Right lobe of liver (tissue), 6 donors: ENCODE data around the gene GNG11. TPM values are rescaled to one million over a fixed set of nuclear protein-coding genes. Genes with fewer than 3 reads are reported as not detected.
"Not testable (repeated sequence)": the region's sequence is repeated elsewhere in the genome, so short reads cannot be mapped to it uniquely, and the experiment has no call there.

Experiments
- ATAC-seq, 4 donors: fragments of 200-7000 bp; cut with Tn5 transposase; one replicate each; pipeline ENCODE4 v1.9.1; 2020; ENCODE audit warnings: mild to moderate bottlenecking in 4 of 4, moderate library complexity in 4 of 4
- DNase-seq, 3 donors: peaks; one replicate each; pipeline ENCODE4 v3.0.0-alpha.2; 2020
- H3K27ac ChIP-seq, 3 donors: fragments of 200-600 bp; one replicate each; pipeline ENCODE4 v1.8.0; 2022
- H3K27me3 ChIP-seq, 2 donors: fragments of 200-600 bp; one replicate each; pipeline ENCODE4 v1.8.0; 2022
- H3K36me3 ChIP-seq, 4 donors: fragments of 200-600 bp; sonication (generic) in 1 of 4; one replicate each; pipeline versions ENCODE4 v1.5.1 to v1.8.0; 2017 to 2022; ENCODE audit warnings: control low read depth in 1 of 4
- H3K4me1 ChIP-seq, 4 donors: fragments of 200-600 bp; sonication (generic) in 1 of 4; one replicate each; pipeline versions ENCODE4 v1.5.1 to v1.8.0; 2017 to 2022; ENCODE audit warnings: control low read depth in 1 of 4
- H3K4me3 ChIP-seq, 3 donors: fragments of 200-600 bp; one replicate each; pipeline ENCODE4 v1.8.0; 2022
- H3K9me3 ChIP-seq, 4 donors: fragments of 200-600 bp; sonication (generic) in 1 of 4; one replicate each; pipeline versions ENCODE4 v1.5.1 to v1.8.0; 2017 to 2022; ENCODE audit warnings: control low read depth in 1 of 4
- CTCF ChIP-seq, 4 donors: fragments of 200-600 bp in 3 of 4; fragments of 450-650 bp in 1 of 4; IDR thresholded peaks; one replicate each; pipeline versions ENCODE4 v1.5.1 to v1.8.0; 2016 to 2022; ENCODE audit warnings: antibody characterized with exemption in 4 of 4, mild to moderate bottlenecking in 2 of 4
- POLR2A ChIP-seq: fragments of 450-650 bp; IDR thresholded peaks from one replicate; pipeline ENCODE4 v1.6.1; 2017; ENCODE audit warnings: antibody characterized with exemption, mild to moderate bottlenecking
- WGBS: methylation state at CpG from one replicate; pipeline ENCODE4 v1.1.6; 2018; ENCODE audit warnings: low coverage, low lambda C conversion rate; ENCODE audit not compliant: insufficient coverage; ENCODE audit errors: missing lambda C conversion rate; 5-methylcytosine and 5-hydroxymethylcytosine counted together
- intact Hi-C, 2 donors: fragments of 100-400 bp; cut with DNase I; formaldehyde crosslinking; loops; one replicate each; pipeline versions ENCODE4 v1.11.2 to v1.14.1; 2022
- total RNA-seq, 6 experiments: library from RNA; depleted of rRNA in 2 of 6; stranded (reverse); fragments of >200 nt in 2 of 6; fragmentation: NEBNext Ultra II Directional in 3 of 6; extraction: Animal tissue kit (Norgen Biotek cat#: 25700) in 3 of 6; gene quantifications; one replicate each; pipeline versions ENCODE4 v1.1.0 to v1.2.4, GENCODE V29; 2016 to 2023
- donor health status: DM: no; HTN: yes; CAD: no.
- donor health status: DM: no; HTN: no; CAD: no.
- donor health status: DM: no; HTN: no; CAD: no.
- donor health status: DM: no; HTN: yes; CAD: no.
- donor health status: DM: no; HTN: yes; CAD: no.

GNG11 gene
- total RNA-seq, 6 experiments from 2014 or later, result 0.86 to 6.1 (median 4.0) TPM

GRCh38 chr7:93914581-93915066, 6.9 kb upstream of the GNG11 start:
- peak; percentile 18 to 61 (median 45) for ATAC-seq
- Histone ChIP-seq H3K9me3 (no peaks in the 10 kb centered on the region), H3K4me3 (no peak overlapping the region), H3K36me3 (no peaks in the 10 kb centered on the region), H3K27me3 (no peaks in the 10 kb centered on the region), H3K27ac (peak overlapping the region in 1 of 3 donors; percentile 5), H3K4me1 (no peaks in the 10 kb centered on the region)
- TF ChIP-seq CTCF (IDR thresholded peaks at IDR 0.05) (no peak), POLR2A (no peak)
- 32% methylated on average over 7 of the region's 7 CpGs for WGBS
- no peak for DNase-seq
- intact Hi-C loops, result no loop called here

- H3K27ac ChIP-seq, H3K27me3 ChIP-seq, ATAC-seq, H3K36me3 ChIP-seq, H3K4me1 ChIP-seq, H3K4me3 ChIP-seq, intact Hi-C loops, DNase-seq, H3K9me3 ChIP-seq: not testable (repeated sequence)
- WGBS, result 73% methylated on average over 3 of the region's 3 CpGs
Measured at GRCh38 chr7:93915206-93915842, 6.2 kb upstream of the GNG11 start.

GRCh38 chr7:93915888-93916287, 5.6 kb upstream of the GNG11 start:
- H3K36me3 ChIP-seq, H3K9me3 ChIP-seq, H3K4me1 ChIP-seq, H3K27ac ChIP-seq, DNase-seq, intact Hi-C loops, ATAC-seq, H3K4me3 ChIP-seq, H3K27me3 ChIP-seq: not testable (repeated sequence)

- H3K4me3 ChIP-seq, H3K27me3 ChIP-seq, intact Hi-C loops, H3K9me3 ChIP-seq, H3K27ac ChIP-seq, H3K36me3 ChIP-seq, DNase-seq, ATAC-seq, H3K4me1 ChIP-seq: not testable (repeated sequence)
- 49% methylated on average over 4 of the region's 4 CpGs for WGBS
Measured at GRCh38 chr7:93916315-93916714, 5.2 kb upstream of the GNG11 start.

- 53% methylated on average over 6 of the region's 6 CpGs for WGBS
- H3K9me3 ChIP-seq, result no peaks in the 10 kb centered on the region
- TF ChIP-seq CTCF (IDR thresholded peaks at IDR 0.05), result no peak
- TF ChIP-seq POLR2A, result no peak
- H3K36me3 ChIP-seq, result no peaks in the 10 kb centered on the region
- intact Hi-C loops, result no loop called here
- H3K4me1 ChIP-seq, result peaks cover 0 to 4% (median 0%) of the 10 kb centered on the region in 4 donors
- no peak for DNase-seq
- H3K27me3 ChIP-seq, result no peaks in the 10 kb centered on the region
- no peak for ATAC-seq
- H3K27ac ChIP-seq, result peak overlapping the region; percentile 33 to 86 (median 62)
- no peak overlapping the region for H3K4me3 ChIP-seq
Measured at GRCh38 chr7:93920496-93921182, 896 bp upstream of the GNG11 start.

- intact Hi-C loops, result no loop called here
- TF ChIP-seq POLR2A (no peak), CTCF (IDR thresholded peaks at IDR 0.05) (no peak)
- Histone ChIP-seq H3K27ac (peak overlapping the region; percentile 33 to 86 (median 62)), H3K27me3 (no peaks in the 10 kb centered on the region), H3K4me3 (no peak overlapping the region), H3K36me3 (no peaks in the 10 kb centered on the region), H3K4me1 (peaks cover 0 to 4% (median 0%) of the 10 kb centered on the region in 4 donors), H3K9me3 (no peaks in the 10 kb centered on the region)
- DNase-seq (no peak), ATAC-seq (no peak)
- WGBS, result 39% methylated on average over 8 of the region's 8 CpGs
Measured at GRCh38 chr7:93921186-93921585, 349 bp upstream of the GNG11 start.
